Erythroblast (primary cell): ENCODE measurements around the gene PSENEN.

Experiments used
- GATA1 ChIP-seq: IDR thresholded peaks from 2 replicates; pipeline ENCODE4 v1.6.1; 2011; ENCODE audit warnings: low read depth, mild to moderate bottlenecking, control low read depth, low read length, moderate library complexity
- POLR2A ChIP-seq: IDR thresholded peaks from 2 replicates; pipeline ENCODE4 v1.6.1; 2011; ENCODE audit warnings: mild to moderate bottlenecking, low read length

- TF ChIP-seq POLR2A (no peak), GATA1 (no peak)
These were observed 37.1 kb downstream of the PSENEN start for GRCh38 chr19:35782589-35782988.
